GM19099 (cell line): ENCODE data around the gene OR2T10.
"Not testable (repeated sequence)": the region's sequence is repeated elsewhere in the genome, so short reads cannot be mapped to it uniquely, and the experiment has no call there.

ENCODE experiments used
- POLR2A ChIP-seq: IDR thresholded peaks from 3 replicates; pipeline ENCODE4 v1.6.1; 2011; ENCODE audit warnings: low read depth; ENCODE audit not compliant: insufficient read length; ENCODE audit errors: extremely low read depth

OR2T10 gene, protein sequence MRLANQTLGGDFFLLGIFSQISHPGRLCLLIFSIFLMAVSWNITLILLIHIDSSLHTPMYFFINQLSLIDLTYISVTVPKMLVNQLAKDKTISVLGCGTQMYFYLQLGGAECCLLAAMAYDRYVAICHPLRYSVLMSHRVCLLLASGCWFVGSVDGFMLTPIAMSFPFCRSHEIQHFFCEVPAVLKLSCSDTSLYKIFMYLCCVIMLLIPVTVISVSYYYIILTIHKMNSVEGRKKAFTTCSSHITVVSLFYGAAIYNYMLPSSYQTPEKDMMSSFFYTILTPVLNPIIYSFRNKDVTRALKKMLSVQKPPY

DNA sequence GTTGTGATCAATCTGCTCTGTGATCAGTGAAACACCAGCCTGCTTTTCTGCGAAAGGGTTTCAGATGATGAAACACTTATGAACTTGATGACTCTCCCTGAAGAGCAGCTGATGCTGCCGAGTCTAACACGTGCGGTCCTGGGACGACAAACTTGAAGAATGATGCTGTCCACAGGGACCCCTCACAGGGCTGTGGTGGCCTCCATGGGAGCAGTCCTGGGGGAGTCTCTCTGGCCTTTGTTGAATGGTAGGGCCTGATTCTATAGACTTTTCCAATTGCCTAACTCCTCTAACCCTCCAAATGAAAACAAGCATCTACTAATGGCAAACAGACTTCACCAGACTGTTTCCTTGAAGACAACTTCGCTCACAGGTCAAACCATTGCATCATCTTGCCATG lies at the start of gene OR2T10:
Gene OR2T10 (minus strand): TSS at position 112 of the 400 bp plus-strand sequence. CDS start 3,932 bp downstream, outside the sequence.
- TF ChIP-seq POLR2A: no peak

DNA sequence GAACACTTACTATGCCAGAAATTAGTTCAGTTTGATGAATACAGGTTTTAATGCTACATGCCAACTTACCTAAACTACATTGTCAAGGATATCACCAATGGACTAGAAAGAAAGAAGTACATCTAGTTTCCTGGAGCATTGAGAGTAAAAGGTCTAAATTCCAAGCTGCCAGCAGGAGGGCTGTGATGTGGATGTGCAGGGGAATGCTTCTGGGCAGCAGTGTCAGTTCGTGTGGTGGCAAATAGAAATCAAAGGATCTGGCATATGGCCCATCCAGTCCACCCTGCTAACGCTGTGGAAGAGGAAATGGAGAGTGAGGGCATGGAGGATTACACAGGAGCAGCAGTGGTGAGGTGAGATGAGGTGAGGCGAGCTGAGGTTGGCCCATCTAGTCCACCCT lies 47.7 kb upstream of the OR2T10 start, which contains the start of gene OR2T35:
Gene OR2T35 (minus strand): TSS at position 101 of the 400 bp plus-strand sequence. CDS start 6,020 bp downstream, outside the sequence.
- TF ChIP-seq POLR2A: not testable (repeated sequence)

DNA sequence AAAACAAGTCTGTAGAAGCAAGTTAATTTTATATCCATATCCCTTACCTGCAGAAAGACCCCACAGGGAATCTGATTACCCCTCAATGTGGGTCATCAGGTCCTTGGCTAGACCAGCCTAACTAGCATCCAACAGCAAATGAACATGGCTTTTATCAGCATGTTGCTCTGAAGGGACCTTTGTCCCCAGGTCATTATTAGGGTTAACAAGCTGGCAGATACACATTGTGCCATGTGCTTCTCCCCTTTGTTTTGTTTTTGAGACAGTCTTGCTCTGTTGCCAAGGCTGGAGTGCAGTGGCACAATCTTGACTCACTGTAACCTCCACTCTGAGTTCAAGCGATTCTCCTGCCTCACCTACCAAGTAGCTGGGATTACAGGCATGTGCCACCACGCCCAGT lies 37.5 kb upstream of the OR2T10 start, which contains the start of gene OR2T11:
Gene OR2T11 (minus strand): TSS at position 101 of the 400 bp plus-strand sequence. CDS start 7,963 bp downstream, outside the sequence.
- not testable (repeated sequence) for TF ChIP-seq POLR2A

DNA sequence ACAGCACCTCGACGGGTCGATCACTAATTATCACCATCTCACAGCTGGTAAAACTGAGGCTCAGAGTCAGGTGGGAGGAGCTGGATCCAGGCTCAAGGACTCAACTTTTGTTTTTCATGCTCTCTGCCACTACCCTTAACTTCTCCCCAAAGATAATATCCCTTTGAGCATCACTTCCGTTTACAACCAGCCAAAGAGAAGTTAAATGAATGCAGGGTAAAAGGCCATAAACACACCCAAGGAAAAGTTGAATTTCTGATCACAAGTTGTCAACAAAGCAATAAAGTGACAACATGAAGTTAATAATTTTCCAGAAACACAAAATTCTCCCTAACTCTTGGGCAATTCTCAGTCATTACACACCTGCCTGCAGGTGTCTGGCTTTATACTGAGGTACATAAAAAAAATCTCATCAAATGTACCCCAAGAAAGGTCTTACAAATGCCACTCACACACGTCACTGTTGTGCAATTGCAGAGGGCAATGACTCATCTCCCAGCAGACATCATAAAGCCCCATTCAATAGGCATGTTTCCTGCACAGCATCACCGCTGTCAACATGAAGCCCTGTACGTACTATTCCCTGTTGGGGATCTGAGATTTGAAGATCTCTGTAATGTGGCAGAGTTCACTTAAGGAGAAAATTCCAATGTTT lies 34.0 kb upstream of the OR2T10 start:
- TF ChIP-seq POLR2A: no peak

DNA sequence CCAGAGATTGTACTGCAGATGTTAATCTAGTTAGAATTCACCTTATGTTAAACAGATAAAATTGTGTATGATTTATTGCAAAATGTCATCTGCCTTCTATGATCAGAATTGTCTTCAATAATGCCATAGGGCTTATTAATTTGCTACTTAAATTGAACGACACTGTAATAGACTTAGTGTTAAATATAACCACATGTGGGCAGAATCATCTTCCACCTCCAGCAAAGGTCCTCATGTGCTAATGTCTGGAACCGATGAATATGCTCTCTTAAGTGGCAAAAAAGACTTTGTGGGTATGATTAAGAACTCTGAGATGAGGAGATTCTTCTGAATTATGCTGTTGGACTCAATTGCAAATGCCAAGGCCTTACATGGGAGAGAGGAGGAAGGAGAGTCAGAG lies 33.1 kb upstream of the OR2T10 start:
- no peak for TF ChIP-seq POLR2A

DNA sequence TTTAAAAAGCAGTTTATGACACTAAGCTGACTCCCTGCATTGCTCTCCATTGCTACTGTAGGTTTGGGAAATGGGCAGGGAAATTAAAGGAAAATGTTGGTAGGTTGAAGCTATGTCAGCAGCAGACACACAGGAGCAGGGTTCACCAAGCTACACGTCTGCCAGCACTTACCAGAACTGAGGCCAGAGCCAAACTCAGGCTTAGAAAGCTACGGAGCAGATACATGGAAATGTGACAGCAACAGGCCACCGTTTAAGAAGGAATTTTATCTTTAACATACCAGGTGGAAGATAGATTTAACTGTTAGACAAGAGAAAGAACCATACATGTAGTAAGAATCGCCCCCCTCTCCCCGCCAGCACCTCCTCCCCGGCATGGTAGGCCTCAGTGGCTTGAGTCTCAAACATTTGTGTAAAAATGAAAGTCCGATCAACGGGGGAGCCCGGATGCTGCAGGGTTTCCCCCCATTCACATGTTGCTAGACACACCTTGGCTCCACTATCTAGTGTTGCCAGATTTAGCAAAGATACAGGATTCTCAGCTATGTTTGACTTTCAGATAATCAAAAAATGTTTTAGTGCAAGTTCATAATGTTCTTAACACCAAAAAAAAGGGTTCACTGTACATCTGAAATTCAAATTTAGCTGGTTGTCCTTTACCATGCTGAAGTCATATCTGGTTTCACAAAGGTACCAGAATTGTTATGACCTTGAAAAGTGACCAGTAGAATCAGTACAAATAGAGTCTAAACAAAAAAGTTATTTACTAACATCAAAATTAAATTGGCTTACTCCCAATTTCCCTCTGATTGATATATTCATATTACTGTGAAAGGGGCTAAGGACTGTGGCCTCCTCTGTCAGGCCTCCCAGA lies 30.7 kb upstream of the OR2T10 start:
- no peak for TF ChIP-seq POLR2A

DNA sequence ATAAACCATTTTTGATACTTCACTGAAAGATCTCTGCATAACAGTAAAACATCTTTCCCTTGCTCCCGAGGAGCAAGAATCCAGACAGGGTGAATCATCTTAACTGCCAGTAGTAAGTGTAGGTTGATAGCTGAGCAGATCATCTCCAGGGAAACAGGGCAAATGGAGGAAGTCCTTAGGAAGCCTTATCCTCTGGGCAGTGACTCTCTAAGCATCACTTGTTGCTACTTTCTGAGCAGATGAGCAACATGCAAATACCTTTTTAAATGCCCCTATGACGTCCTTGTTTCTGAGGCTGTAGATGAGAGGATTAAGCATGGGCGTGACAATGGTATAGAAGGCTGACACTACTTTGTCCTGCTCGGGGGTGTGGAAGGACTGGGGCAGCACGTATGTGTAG lies 28.5 kb upstream of the OR2T10 start:
- no peak for TF ChIP-seq POLR2A

DNA sequence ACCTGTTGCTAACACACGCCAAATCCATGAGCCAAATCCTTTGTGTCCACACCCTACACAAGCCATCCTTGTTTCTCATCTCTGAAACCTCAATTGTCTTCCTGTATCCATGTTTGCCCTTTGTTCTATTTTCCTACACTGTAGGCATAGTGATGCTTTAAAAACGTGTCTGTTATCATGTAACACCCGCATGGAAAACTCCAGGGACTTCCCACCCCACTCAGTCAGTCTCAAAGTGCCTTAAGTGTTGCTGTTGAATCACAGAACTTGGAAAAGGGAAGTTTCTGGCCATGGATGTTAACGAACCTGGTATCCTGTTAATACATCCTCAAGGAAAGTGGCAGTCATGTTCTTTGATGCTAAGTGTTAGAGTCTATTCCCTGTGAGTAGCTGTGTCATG lies 27.7 kb upstream of the OR2T10 start:
- no peak for TF ChIP-seq POLR2A

GRCh38 chr1:248622570-248623001 lies 25.1 kb upstream of the OR2T10 start:
- no peak for TF ChIP-seq POLR2A

DNA sequence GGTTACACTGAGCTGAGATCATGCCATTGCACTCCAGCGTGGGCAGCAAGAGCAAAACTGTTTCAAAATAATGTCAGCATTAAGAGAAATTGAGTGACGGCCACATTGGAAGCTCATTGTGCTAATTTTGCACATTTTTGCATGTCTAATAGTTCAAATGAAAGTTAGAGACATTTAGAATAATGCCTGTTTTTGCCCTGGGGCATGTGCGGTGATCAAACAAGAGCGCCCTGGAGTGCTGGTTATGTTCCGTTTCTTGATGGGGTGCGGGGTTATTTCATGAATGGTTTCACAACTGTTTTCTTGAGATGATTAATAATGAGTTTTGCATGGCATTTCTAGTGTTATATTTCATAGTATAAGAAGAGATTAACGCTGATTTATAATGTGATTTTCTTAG lies 24.3 kb upstream of the OR2T10 start:
- no peak for TF ChIP-seq POLR2A

DNA sequence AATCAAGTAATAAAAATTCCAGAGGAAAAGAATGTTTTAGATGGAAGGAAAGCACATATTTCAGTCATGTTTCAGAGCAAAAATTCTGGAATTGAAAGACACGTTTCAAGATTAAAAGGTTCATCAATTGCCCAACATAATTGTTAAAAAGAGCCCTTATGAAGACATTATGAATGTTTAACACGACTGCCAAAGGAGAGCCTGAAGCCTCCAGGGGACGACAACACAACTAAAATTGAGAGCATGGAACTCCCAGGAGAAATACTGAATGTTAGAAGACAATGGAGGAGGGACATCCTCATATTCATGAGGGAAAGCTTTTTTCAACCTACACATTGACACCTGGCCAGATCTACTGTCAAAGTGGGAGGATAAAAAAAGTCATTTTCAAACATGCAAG lies 21.4 kb upstream of the OR2T10 start:
- no peak for TF ChIP-seq POLR2A

DNA sequence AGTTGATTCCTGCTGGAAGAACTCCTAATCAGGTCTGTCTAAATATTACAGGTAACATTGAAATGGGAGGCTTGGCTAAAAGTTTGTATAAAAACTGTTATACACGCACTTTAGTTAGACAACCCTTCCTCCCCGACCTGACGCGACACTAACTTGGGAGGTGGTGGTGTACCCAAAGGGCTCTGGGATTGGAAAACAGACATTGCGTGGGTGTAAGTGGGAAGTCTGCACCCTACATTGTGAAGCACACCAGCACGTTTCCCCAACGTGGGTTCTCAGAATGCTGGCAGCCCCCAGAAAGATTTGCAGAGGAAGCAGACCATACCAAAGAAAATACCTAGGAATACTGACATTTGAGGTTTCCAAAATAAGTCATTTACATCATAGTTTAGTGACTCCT lies 20.6 kb upstream of the OR2T10 start:
- no peak for TF ChIP-seq POLR2A

- no peak for TF ChIP-seq POLR2A
Observed at GRCh38 chr1:248613742-248614141, 16.2 kb upstream of the OR2T10 start.

DNA sequence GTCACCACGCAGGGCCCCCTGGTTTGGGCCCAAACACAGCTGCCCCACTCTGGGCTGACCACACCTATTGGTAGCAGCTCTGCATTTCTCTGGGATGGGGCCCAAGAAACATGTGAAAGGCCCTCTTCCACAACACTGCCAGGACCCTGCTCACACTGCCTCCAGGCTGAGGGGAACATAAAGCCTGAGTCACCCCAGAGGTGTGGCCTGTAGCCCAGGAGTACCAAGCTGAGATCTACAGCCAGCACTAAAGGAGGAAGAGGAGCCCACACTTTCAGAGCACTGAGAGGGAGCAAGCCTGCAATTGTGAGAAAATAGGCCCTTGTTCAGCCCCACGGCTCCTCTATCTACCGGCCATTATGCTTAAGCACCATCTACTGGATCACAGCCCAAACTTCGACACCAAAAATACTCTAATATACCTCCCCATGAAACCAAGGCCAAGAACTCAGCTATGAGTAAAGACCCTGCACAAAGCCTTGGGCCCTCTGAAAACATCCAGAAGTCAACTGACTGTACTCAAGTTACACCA lies 14.4 kb upstream of the OR2T10 start:
- TF ChIP-seq POLR2A: no peak

DNA sequence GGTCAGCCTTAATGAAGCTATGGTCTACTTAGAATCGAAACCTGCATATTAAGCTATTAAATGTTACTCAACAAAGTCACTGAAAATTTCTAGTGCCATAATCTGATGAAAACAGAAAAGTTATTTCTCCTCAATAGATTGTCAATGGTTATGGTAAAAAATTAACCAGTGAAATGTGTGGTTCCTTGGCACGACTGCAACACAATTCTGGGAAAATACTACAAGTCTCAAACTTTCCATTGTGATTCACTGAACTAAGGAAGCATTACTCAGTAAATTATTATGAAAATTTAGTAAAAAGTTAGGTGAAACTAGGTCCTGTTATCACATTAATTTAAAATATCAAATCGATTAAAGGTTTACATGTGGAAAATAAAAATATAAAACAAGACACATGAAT lies 12.8 kb upstream of the OR2T10 start:
- TF ChIP-seq POLR2A: no peak

DNA sequence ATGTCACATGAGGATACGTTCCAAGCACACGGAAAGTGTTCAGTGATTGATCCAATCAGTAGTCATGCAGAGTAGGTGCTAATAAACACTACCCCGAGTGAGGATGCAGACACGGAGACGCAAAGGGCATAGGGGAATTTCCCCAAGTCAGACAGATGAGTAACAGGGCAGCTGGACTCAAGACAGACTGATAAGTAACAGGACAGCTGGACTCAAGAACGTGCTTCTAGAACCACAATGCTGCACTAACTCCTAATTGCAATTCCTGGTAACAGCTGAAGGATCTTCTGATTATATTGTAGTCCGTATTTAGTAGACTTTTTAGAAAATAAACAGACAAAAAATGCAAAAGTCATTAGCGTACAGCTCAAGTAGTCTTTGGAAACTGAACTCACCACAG lies 1.9 kb upstream of the OR2T10 start:
- TF ChIP-seq POLR2A: no peak

GRCh38 chr1:248596615-248597014 lies 885 bp downstream of the OR2T10 start:
- no peak for TF ChIP-seq POLR2A
